HCT116 (cell line): Measurements from ENCODE around the gene CLIP2. TPM values are rescaled to one million over a fixed set of nuclear protein-coding genes. Genes with fewer than 3 reads are reported as not detected.

Source experiments
- ATAC-seq: fragments of 200-7000 bp; cut with Tn5 transposase; 2 replicates; pipeline ENCODE4 v1.9.1; 2020; ENCODE audit warnings: mild to moderate bottlenecking, moderate library complexity
- BruUV-seq: library from RNA; stranded (reverse); fragments of 400-500 nt; replicated peaks from 2 replicates; lab custom pipeline; 2021; lab: Mats Ljungman, UMichigan
- CTCF ChIA-PET: fragments of 300-600 bp; sonication (Branson Sonifier 250); formaldehyde crosslinking; loops from one replicate; lab custom pipeline; 2021; ENCODE audit warnings: antibody characterized with exemption; lab: Charles Lee
- POLR2A ChIA-PET: fragments of 300-600, 350-600 bp; sonication (Branson Sonifier 250); formaldehyde crosslinking; loops from one replicate; lab custom pipeline; 2021; ENCODE audit warnings: antibody characterized with exemption; lab: Charles Lee
- RAD21 ChIA-PET, 2 experiments: fragments of 300-600 bp; sonication (Branson Sonifier 250); formaldehyde crosslinking; loops; one replicate each; lab custom pipeline; 2023; ENCODE audit warnings: low total read pairs in 2 of 2; ENCODE audit not compliant: uncharacterized antibody in 2 of 2, unreplicated experiment in 2 of 2, low non-redundant PET in 1 of 2; lab: Charles Lee
- DNase-seq: peaks from one replicate; pipeline ENCODE4 v3.0.0-alpha.2; 2010; ENCODE audit warnings: low read depth, low spot score
- H2AFZ ChIP-seq: fragments of 200-600 bp; shearing (Covaris generic), sonication (generic); 2 replicates; pipeline ENCODE4 v1.6.1; 2017; ENCODE audit warnings: low read depth, mixed run types, mixed read lengths, antibody characterized with exemption, low read length; ENCODE audit not compliant: poor library complexity, severe bottlenecking
- H3K27ac ChIP-seq: 2 replicates; pipeline ENCODE4 v1.5.1; 2012; ENCODE audit warnings: low read depth, low read length
- H3K27me3 ChIP-seq: fragments of 200-600 bp; sonication (generic); 2 replicates; pipeline ENCODE4 v1.6.1; 2016; ENCODE audit warnings: mixed run types, low read length, mixed read lengths; ENCODE audit not compliant: insufficient read depth
- H3K36me3 ChIP-seq, 2 experiments: fragments of 200-500 bp in 1 of 2; fragments of 200-600 bp in 1 of 2; sonication (Bioruptor generic) in 1 of 2; sonication (generic) in 1 of 2; 2 replicates each; pipeline versions ENCODE4 v1.5.1 to v1.6.1; 2014 to 2016; ENCODE audit warnings: low read length in 2 of 2, inconsistent platforms in 1 of 2, mixed read lengths in 1 of 2, mixed run types in 1 of 2; ENCODE audit not compliant: insufficient read depth in 2 of 2, control insufficient read depth in 1 of 2
- H3K4me1 ChIP-seq, 2 experiments: fragments of 200-600 bp in 1 of 2; sonication (generic) in 1 of 2; 2 replicates each; pipeline versions ENCODE4 v1.5.1 to v1.6.1; 2012 to 2017; ENCODE audit warnings: low read length in 2 of 2, inconsistent platforms in 1 of 2, mild to moderate bottlenecking in 1 of 2, mixed read lengths in 1 of 2, mixed run types in 1 of 2, moderate library complexity in 1 of 2; ENCODE audit not compliant: insufficient read depth in 2 of 2, control insufficient read depth in 1 of 2
- H3K4me2 ChIP-seq: fragments of 200-600 bp; sonication (generic); 2 replicates; pipeline ENCODE4 v1.6.1; 2017; ENCODE audit warnings: mixed run types, low read length, mixed read lengths
- H3K4me3 ChIP-seq, 2 experiments: fragments of 200-600 bp in 1 of 2; sonication (generic) in 1 of 2; replicated peaks in 1 of 2; 2 replicates each; pipeline ENCODE4 v1.5.1; 2011 to 2016; ENCODE audit warnings: low read length in 2 of 2, control low read depth in 1 of 2, low read depth in 1 of 2, mild to moderate bottlenecking in 1 of 2, mixed read lengths in 1 of 2, mixed run types in 1 of 2
- H3K79me2 ChIP-seq: fragments of 200-600 bp; sonication (generic); 2 replicates; pipeline ENCODE4 v1.6.1; 2017; ENCODE audit warnings: mild to moderate bottlenecking, mixed run types, low read length, moderate library complexity, mixed read lengths; ENCODE audit not compliant: insufficient read depth
- H3K9ac ChIP-seq: fragments of 200-600 bp; sonication (generic); 2 replicates; pipeline ENCODE4 v1.6.1; 2016; ENCODE audit warnings: low read length, mixed read lengths
- H3K9me2 ChIP-seq: fragments of 200-600 bp; sonication (generic), shearing (Covaris generic); 2 replicates; pipeline ENCODE4 v1.6.1; 2017; ENCODE audit warnings: mixed run types, mild to moderate bottlenecking, moderate library complexity; ENCODE audit not compliant: insufficient read depth
- H3K9me3 ChIP-seq, 2 experiments: fragments of 200-500 bp in 1 of 2; fragments of 200-600 bp in 1 of 2; sonication (Bioruptor generic) in 1 of 2; sonication (generic) in 1 of 2; 2 replicates each; pipeline ENCODE4 v1.6.1; 2014 to 2017; ENCODE audit warnings: low read length in 2 of 2, mixed read lengths in 2 of 2, inconsistent platforms in 1 of 2, low read depth in 1 of 2, mild to moderate bottlenecking in 1 of 2, mixed run types in 1 of 2, moderate library complexity in 1 of 2; ENCODE audit not compliant: control insufficient read depth in 1 of 2, insufficient read depth in 1 of 2
- H4K20me1 ChIP-seq: fragments of 200-600 bp; sonication (generic), shearing (Covaris generic); 2 replicates; pipeline ENCODE4 v1.6.1; 2017; ENCODE audit warnings: mixed run types, mild to moderate bottlenecking, moderate library complexity; ENCODE audit not compliant: insufficient read depth
- CBX3 ChIP-seq: IDR thresholded peaks from 2 replicates; pipeline ENCODE4 v1.6.1; 2012; ENCODE audit warnings: low read depth
- CEBPB ChIP-seq: IDR thresholded peaks from 2 replicates; pipeline ENCODE4 v1.6.1; 2012; ENCODE audit warnings: low read depth
- EGR1 ChIP-seq: IDR thresholded peaks from 2 replicates; pipeline ENCODE4 v1.6.1; 2012; ENCODE audit warnings: low read depth
- ELF1 ChIP-seq: IDR thresholded peaks from 2 replicates; pipeline ENCODE4 v1.6.1; 2012; ENCODE audit warnings: low read depth, borderline replicate concordance
- EZH2 ChIP-seq: fragments of 200-600 bp; sonication (generic); IDR thresholded peaks from 2 replicates; pipeline ENCODE4 v1.6.1; 2017; ENCODE audit warnings: antibody characterized with exemption, mixed run types
- FOSL1 ChIP-seq: IDR thresholded peaks from 2 replicates; pipeline ENCODE4 v1.6.1; 2012; ENCODE audit warnings: low read depth
- JUND ChIP-seq: IDR thresholded peaks from 2 replicates; pipeline ENCODE4 v1.6.1; 2012
- MAX ChIP-seq: IDR thresholded peaks from 2 replicates; pipeline ENCODE4 v1.6.1; 2012
- POLR2A ChIP-seq: IDR thresholded peaks from 2 replicates; pipeline ENCODE4 v1.7.0; 2011; ENCODE audit warnings: borderline replicate concordance; ENCODE audit not compliant: insufficient read depth, insufficient read length; ENCODE audit errors: extremely low read depth
- POLR2AphosphoS5 ChIP-seq: IDR thresholded peaks from 2 replicates; pipeline ENCODE4 v1.6.1; 2011; ENCODE audit warnings: mild to moderate bottlenecking, low read depth, low read length, moderate library complexity
- REST ChIP-seq: IDR thresholded peaks from 2 replicates; pipeline ENCODE4 v1.6.1; 2012; ENCODE audit warnings: low read depth
- SIN3A ChIP-seq: IDR thresholded peaks from 2 replicates; pipeline ENCODE4 v1.6.1; 2012; ENCODE audit warnings: low read depth
- SRF ChIP-seq: IDR thresholded peaks from 2 replicates; pipeline ENCODE4 v1.6.1; 2012; ENCODE audit warnings: low read depth
- TCF7L2 ChIP-seq: IDR thresholded peaks from 2 replicates; pipeline ENCODE4 v1.7.0; 2011; ENCODE audit warnings: borderline replicate concordance, inconsistent platforms; ENCODE audit not compliant: insufficient read depth, insufficient read length; ENCODE audit errors: extremely low read depth
- YY1 ChIP-seq: IDR thresholded peaks from 2 replicates; pipeline ENCODE4 v1.6.1; 2011; ENCODE audit warnings: low read length, low read depth, moderate library complexity, mild to moderate bottlenecking; ENCODE audit not compliant: insufficient replicate concordance; ENCODE audit errors: extremely low read depth
- ZFX ChIP-seq: fragments of 450-650 bp; IDR thresholded peaks from 2 replicates; pipeline ENCODE4 v1.6.1; 2017
- intact Hi-C: fragments of 100-400 bp; cut with micrococcal nuclease; formaldehyde crosslinking; loops from 2 replicates; pipeline ENCODE4 v1.10.0; 2022
- total RNA-seq: library from RNA; stranded (reverse); gene quantifications from one replicate; pipeline ENCODE4 v1.2.1, GENCODE V29; 2021; ENCODE audit not compliant: unreplicated experiment
- TF ChIP-seq, protein P1 (sequence below): IDR thresholded peaks from 2 replicates; pipeline ENCODE4 v1.6.1; 2012
- TF ChIP-seq, protein P2 (sequence below): IDR thresholded peaks from 2 replicates; pipeline ENCODE4 v1.6.1; 2011; ENCODE audit warnings: mild to moderate bottlenecking, low read length, moderate library complexity; ENCODE audit not compliant: insufficient replicate concordance; ENCODE audit errors: extremely low read depth

Gene CLIP2
- total RNA-seq, 1 experiment from 2014 or later = 40.1 TPM

DNA sequence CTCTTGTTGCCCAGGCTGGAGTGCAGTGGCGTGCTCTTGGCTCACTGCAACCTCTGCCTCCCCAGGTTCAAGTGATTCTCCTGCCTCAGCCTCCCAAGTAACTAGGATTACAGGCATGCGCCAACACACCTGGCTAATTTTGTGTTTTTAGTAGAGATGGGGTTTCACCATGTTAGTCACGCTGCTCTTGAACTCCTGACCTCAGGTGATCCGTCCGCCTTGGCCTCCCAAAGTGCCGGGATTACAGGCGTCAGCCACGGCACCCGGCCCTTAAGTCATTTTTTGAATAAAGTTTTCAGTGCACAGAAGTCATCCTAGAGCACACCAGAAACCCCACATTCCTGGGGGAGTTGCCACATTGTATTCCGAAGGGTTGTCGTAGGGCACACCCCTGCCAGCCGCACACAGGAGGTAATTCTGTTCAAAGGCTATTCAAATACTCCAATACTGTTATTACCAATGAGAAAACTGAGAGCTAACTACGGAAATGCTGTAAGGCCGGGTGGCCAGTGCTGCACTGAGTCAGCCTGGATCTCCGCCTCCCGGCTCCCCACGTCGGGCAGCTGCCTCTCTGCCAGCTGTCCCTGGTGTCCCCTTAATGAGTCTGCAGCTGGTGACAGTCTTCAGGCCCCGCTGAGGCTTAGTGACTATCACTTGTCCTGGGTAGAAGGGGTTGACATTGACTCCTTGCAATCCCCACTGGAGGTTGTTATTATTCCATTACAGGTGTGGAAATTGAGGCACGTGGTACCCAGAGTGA is 26.4 kb upstream of the CLIP2 start (continued):
- TF ChIP-seq TCF7L2 = no peak

DNA sequence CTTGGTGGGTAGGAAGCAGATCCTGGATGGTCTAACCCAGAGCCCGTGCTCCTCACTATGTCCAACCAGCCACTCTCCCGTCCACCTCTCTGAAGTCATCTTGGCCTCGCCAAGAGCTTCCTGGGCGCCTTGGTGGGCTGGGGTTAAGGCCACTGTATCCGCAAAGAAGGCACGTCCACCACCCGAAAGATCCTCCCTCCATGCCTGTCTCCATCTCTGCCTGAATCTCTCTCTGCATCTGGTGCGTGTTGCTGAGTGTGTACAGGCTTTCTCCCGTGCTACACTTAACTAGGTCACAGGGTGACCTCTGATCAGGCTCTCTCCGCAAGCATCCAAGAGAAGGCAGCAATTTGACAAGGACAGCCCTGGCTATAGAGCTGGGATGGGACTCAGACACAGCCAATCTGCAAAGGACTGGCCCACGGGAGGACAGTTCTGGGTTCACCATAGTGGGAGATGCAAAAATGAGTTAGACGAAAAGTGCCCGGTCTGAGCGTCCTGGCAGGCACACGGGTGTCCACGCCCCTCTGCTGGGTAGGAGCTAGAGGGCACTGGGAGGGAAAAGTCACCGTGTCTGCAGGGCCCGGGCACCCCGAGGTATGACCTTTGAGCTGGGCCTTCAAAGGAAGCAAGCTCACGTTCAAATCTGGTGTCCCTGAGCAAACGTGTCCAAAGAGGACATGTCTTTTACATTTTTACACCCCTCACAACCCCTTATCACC is 25.6 kb upstream of the CLIP2 start:
- ChIA-PET POLR2A (no interaction called here), RAD21 (interaction anchor here in 1 of 2 experiments (0.5 kb wide), 1 partner anchor 344 kb away, joined by 4 read pairs; no protein-coding TSS in a partner anchor), CTCF (no interaction called here)
- H3K9me3 ChIP-seq = no peaks in the 10 kb centered on the region
- TF ChIP-seq EZH2 = no peak
- TF ChIP-seq, protein P1, sequence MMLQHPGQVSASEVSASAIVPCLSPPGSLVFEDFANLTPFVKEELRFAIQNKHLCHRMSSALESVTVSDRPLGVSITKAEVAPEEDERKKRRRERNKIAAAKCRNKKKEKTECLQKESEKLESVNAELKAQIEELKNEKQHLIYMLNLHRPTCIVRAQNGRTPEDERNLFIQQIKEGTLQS = no peak
- TF ChIP-seq MAX = no peak
- TF ChIP-seq TCF7L2 = no peak
- no peak for TF ChIP-seq ELF1
- no peak for TF ChIP-seq JUND
- no peak for TF ChIP-seq SIN3A
- TF ChIP-seq CBX3 = no peak
- TF ChIP-seq POLR2A = no peak
- TF ChIP-seq EGR1 = no peak
- TF ChIP-seq YY1 = no peak
- no peak for TF ChIP-seq POLR2AphosphoS5
- TF ChIP-seq ZFX = no peak
- TF ChIP-seq SRF = no peak
- TF ChIP-seq FOSL1 = no peak
- TF ChIP-seq CEBPB = no peak
- TF ChIP-seq, protein P2, sequence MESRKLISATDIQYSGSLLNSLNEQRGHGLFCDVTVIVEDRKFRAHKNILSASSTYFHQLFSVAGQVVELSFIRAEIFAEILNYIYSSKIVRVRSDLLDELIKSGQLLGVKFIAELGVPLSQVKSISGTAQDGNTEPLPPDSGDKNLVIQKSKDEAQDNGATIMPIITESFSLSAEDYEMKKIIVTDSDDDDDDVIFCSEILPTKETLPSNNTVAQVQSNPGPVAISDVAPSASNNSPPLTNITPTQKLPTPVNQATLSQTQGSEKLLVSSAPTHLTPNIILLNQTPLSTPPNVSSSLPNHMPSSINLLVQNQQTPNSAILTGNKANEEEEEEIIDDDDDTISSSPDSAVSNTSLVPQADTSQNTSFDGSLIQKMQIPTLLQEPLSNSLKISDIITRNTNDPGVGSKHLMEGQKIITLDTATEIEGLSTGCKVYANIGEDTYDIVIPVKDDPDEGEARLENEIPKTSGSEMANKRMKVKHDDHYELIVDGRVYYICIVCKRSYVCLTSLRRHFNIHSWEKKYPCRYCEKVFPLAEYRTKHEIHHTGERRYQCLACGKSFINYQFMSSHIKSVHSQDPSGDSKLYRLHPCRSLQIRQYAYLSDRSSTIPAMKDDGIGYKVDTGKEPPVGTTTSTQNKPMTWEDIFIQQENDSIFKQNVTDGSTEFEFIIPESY = no peak
- no peak for TF ChIP-seq REST
- H3K4me1 ChIP-seq = peaks cover 1 to 2% of the 10 kb centered on the region in 2 experiments; a peak in 3 of 4 replicates
- ATAC-seq (no peak), DNase-seq (no peak)
- no peak overlapping the region for H3K4me3 ChIP-seq
- no peaks in the 10 kb centered on the region for H3K9me2 ChIP-seq
- no peaks in the 10 kb centered on the region for H4K20me1 ChIP-seq
- no peaks in the 10 kb centered on the region for H3K27me3 ChIP-seq
- no peak overlapping the region for H3K27ac ChIP-seq
- H2AFZ ChIP-seq = no peak overlapping the region
- H3K79me2 ChIP-seq = no peaks in the 10 kb centered on the region
- H3K36me3 ChIP-seq = no peaks in the 10 kb centered on the region
- H3K9ac ChIP-seq = no peak overlapping the region
- intact Hi-C loops = no loop called here
- BruUV-seq = no TSS peak
- H3K4me2 ChIP-seq = no peak overlapping the region
